ENCODE data around the gene PDZD2. TPM values are rescaled to one million over a fixed set of nuclear protein-coding genes. Genes with fewer than 3 reads are reported as not detected.
A peak's percentile ranks its signal among the peaks of the same experiment; 100 is the strongest.

The PDZD2 gene
- total and polyA plus RNA-seq, 2 donors (not counting 3 experiments of a cell fraction or from before 2014, with no cell fraction given), result 0.66 to 6.9 TPM

GRCh38 chr5:32109236-32109635 lies 470.3 kb downstream of the PDZD2 start:
- BruUV-seq (replicated peaks), result no TSS peak
- H4K20me1 ChIP-seq (replicated peaks; ENCODE audit: control insufficient read depth, extremely low read depth, insufficient read depth, low read length), result no peaks in the 10 kb centered on the region
- ChIA-PET CTCF (interaction anchor here (0.9 to 2.6 kb wide), 4 partner anchors 10 to 221 kb away, joined by 4 to 9 read pairs (median 6); no protein-coding TSS in a partner anchor), POLR2A (interaction anchor here (0.9 kb wide), 2 partner anchors 10 to 57 kb away, joined by 3 read pairs; no protein-coding TSS in a partner anchor)
- peaks cover 12 to 21% of the 10 kb centered on the region in 2 experiments for H3K36me3 ChIP-seq (ENCODE audit: control insufficient read depth in 2 of 2, extremely low read depth in 1 of 2, insufficient read depth in 2 of 2, low read length in 2 of 2)
- dilution Hi-C loops (cut with MboI; ENCODE audit: extremely low pct_ligation_motif_present, low sequenced_read_pairs), result no loop called here
- H3K27ac ChIP-seq (ENCODE audit: insufficient read depth, low read depth, low read length), result peak overlapping the region; percentile 33
- intact Hi-C loops (cut with micrococcal nuclease), result no loop called here
- FAIRE-seq, result peak; percentile 89
- no peaks in the 10 kb centered on the region for H3K27me3 ChIP-seq (ENCODE audit: control insufficient read depth in 2 of 2, insufficient read depth in 2 of 2, low read length in 2 of 2)
- peak; percentile 61 for DNase-seq (ENCODE audit: low read depth, low spot score)
- H3K9me1 ChIP-seq (replicated peaks; ENCODE audit: control insufficient read depth, extremely low read depth, insufficient read depth, low read length), result no peaks in the 10 kb centered on the region
- no peak overlapping the region for H2AFZ ChIP-seq (ENCODE audit: low read depth, low read length)
- H3K4me1 ChIP-seq (ENCODE audit: control insufficient read depth, extremely low read depth, insufficient read depth, low read length), result peaks cover 13% of the 10 kb centered on the region
- no peak overlapping the region for H3K4me3 ChIP-seq (replicated peaks in 1 of 3; ENCODE audit: insufficient read depth in 1 of 3, low read depth in 1 of 3, low read length in 3 of 3)
- H3K9ac ChIP-seq (replicated peaks; ENCODE audit: extremely low read depth, insufficient read depth, low read length), result no peak overlapping the region
- peaks cover 4% of the 10 kb centered on the region for H3K79me2 ChIP-seq (ENCODE audit: control insufficient read depth, insufficient read depth, low read length)
- TF ChIP-seq JUN (IDR thresholded peaks at IDR 0.05; ENCODE audit: borderline replicate concordance, insufficient read depth, insufficient read length, low read depth) (peak; percentile 43), POLR2AphosphoS5 (IDR thresholded peaks at IDR 0.05; ENCODE audit: insufficient read depth, low read depth, low read length) (no peak), MYC (IDR thresholded peaks at IDR 0.05; ENCODE audit: low read depth, low read length) (no peak), POLR2A (IDR thresholded peaks at IDR 0.05; ENCODE audit: low read depth, low read length) (peak; percentile 11), FOS (IDR thresholded peaks at IDR 0.05; ENCODE audit: borderline replicate concordance, insufficient read depth, low read length) (peak; percentile 42)
- no peaks in the 10 kb centered on the region for H3K9me3 ChIP-seq (replicated peaks; ENCODE audit: control insufficient read depth, insufficient read depth, low read length)
- H3K4me2 ChIP-seq (ENCODE audit: insufficient read depth, low read length), result peak overlapping the region; percentile 37

DNA sequence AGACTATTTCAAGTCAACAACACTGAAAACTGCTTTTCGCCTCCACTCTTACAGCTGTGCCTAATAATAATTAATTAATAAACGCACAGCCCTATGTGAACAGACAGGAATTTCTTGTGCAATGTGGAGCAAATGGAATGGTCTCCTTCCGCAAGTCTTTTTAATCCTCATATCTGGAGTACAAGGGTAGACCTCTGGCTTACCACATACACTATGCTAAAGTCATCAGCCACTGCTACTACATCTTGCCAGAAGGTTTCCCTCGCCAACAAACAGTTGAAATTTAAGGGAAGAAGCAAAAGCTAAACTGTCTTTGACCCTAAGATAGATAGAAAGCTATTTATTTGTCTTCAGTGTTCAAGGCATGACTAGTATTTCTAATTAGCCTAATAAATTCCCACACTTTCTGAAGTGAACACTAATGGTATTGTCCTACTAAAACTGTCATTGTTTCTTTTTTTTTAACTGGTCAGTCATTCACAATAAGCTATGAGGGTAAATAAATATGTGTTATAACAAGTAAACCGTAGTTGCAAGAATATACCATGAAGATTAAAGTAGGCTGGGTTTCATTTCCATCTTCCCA lies 471.3 kb downstream of the PDZD2 start:
- Histone ChIP-seq H3K27ac (ENCODE audit: insufficient read depth, low read depth, low read length) (no peak overlapping the region), H2AFZ (ENCODE audit: low read depth, low read length) (no peak overlapping the region), H3K4me3 (replicated peaks in 1 of 3; ENCODE audit: insufficient read depth in 1 of 3, low read depth in 1 of 3, low read length in 3 of 3) (no peak overlapping the region), H3K9ac (replicated peaks; ENCODE audit: extremely low read depth, insufficient read depth, low read length) (no peak overlapping the region), H4K20me1 (replicated peaks; ENCODE audit: control insufficient read depth, extremely low read depth, insufficient read depth, low read length) (no peaks in the 10 kb centered on the region), H3K4me1 (ENCODE audit: control insufficient read depth, extremely low read depth, insufficient read depth, low read length) (peaks cover 13% of the 10 kb centered on the region), H3K27me3 (ENCODE audit: control insufficient read depth in 2 of 2, insufficient read depth in 2 of 2, low read length in 2 of 2) (no peaks in the 10 kb centered on the region), H3K9me3 (replicated peaks; ENCODE audit: control insufficient read depth, insufficient read depth, low read length) (no peaks in the 10 kb centered on the region), H3K79me2 (ENCODE audit: control insufficient read depth, insufficient read depth, low read length) (peaks cover 4% of the 10 kb centered on the region), H3K9me1 (replicated peaks; ENCODE audit: control insufficient read depth, extremely low read depth, insufficient read depth, low read length) (no peaks in the 10 kb centered on the region), H3K4me2 (ENCODE audit: insufficient read depth, low read length) (no peak overlapping the region), H3K36me3 (ENCODE audit: control insufficient read depth in 2 of 2, extremely low read depth in 1 of 2, insufficient read depth in 2 of 2, low read length in 2 of 2) (peaks cover 9 to 21% of the 10 kb centered on the region in 2 experiments)
- BruUV-seq (replicated peaks), result no TSS peak
- CTCF ChIA-PET, result interaction anchor here (1.3 kb wide), 1 partner anchor 17 kb away, joined by 3 read pairs; no protein-coding TSS in a partner anchor
- DNase-seq (ENCODE audit: low read depth, low spot score), result no peak
- no peak for FAIRE-seq
- POLR2A ChIA-PET, result no interaction called here
- dilution Hi-C loops (cut with MboI; ENCODE audit: extremely low pct_ligation_motif_present, low sequenced_read_pairs), result no loop called here
- TF ChIP-seq FOS (IDR thresholded peaks at IDR 0.05; ENCODE audit: borderline replicate concordance, insufficient read depth, low read length), result no peak
- no peak for TF ChIP-seq CTCF (IDR thresholded peaks at IDR 0.05; ENCODE audit: extremely low read depth in 1 of 2, insufficient read depth in 1 of 2, low read depth in 1 of 2, low read length in 2 of 2)
- TF ChIP-seq JUN (IDR thresholded peaks at IDR 0.05; ENCODE audit: borderline replicate concordance, insufficient read depth, insufficient read length, low read depth), result no peak
- TF ChIP-seq MAX (IDR thresholded peaks at IDR 0.05; ENCODE audit: insufficient read depth, insufficient read length), result no peak
- TF ChIP-seq MYC (IDR thresholded peaks at IDR 0.05; ENCODE audit: low read depth, low read length), result no peak
- TF ChIP-seq POLR2AphosphoS5 (IDR thresholded peaks at IDR 0.05; ENCODE audit: insufficient read depth, low read depth, low read length), result no peak
- no peak for TF ChIP-seq EZH2 (IDR thresholded peaks at IDR 0.05; ENCODE audit: borderline replicate concordance, low read depth, low read length, severe bottlenecking)
- TF ChIP-seq GATA2 (IDR thresholded peaks at IDR 0.05; ENCODE audit: insufficient read depth, insufficient read length, low read depth, low read length), result no peak
- no peak for TF ChIP-seq POLR2A (IDR thresholded peaks at IDR 0.05; ENCODE audit: low read depth, low read length)
- intact Hi-C loops (cut with micrococcal nuclease), result no loop called here

Measured in endothelial cell of umbilical vein (primary cell).